GM23338 (cell line): ENCODE measurements around the gene S100A14. TPM values are rescaled to one million over a fixed set of nuclear protein-coding genes. Genes with fewer than 3 reads are reported as not detected.

Source experiments
- ATAC-seq: fragments of 200-7000 bp; cut with Tn5 transposase; 3 replicates; pipeline ENCODE4 v1.9.1; 2020
- DNase-seq: peaks from one replicate; pipeline ENCODE4 v3.0.0-alpha.2; 2015; ENCODE audit warnings: low spot score
- H2AFZ ChIP-seq: fragments of 200-600 bp; sonication (generic); 2 replicates; pipeline ENCODE4 v1.8.0; 2016; ENCODE audit warnings: antibody characterized with exemption, mild to moderate bottlenecking, moderate library complexity
- H3F3A ChIP-seq: fragments of 200-600 bp; sonication (generic); replicated peaks from 2 replicates; pipeline ENCODE4 v1.8.0; 2017; ENCODE audit warnings: antibody characterized with exemption, mixed run types, low read depth
- H3K27ac ChIP-seq: fragments of 200-600 bp; sonication (generic); 2 replicates; pipeline ENCODE4 v1.6.1; 2016; ENCODE audit warnings: low read depth
- H3K27me3 ChIP-seq: fragments of 200-600 bp; sonication (generic); 2 replicates; pipeline ENCODE4 v1.8.0; 2016; ENCODE audit warnings: mild to moderate bottlenecking, mixed run types, moderate library complexity; ENCODE audit not compliant: insufficient read depth
- H3K36me3 ChIP-seq: fragments of 200-600 bp; sonication (generic); 2 replicates; pipeline ENCODE4 v1.8.0; 2016; ENCODE audit warnings: mild to moderate bottlenecking; ENCODE audit not compliant: insufficient read depth
- H3K4me1 ChIP-seq: fragments of 200-600 bp; sonication (generic); 2 replicates; pipeline ENCODE4 v1.8.0; 2016; ENCODE audit warnings: mild to moderate bottlenecking, moderate library complexity; ENCODE audit not compliant: insufficient read depth
- H3K4me2 ChIP-seq: fragments of 200-600 bp; sonication (generic); 2 replicates; pipeline ENCODE4 v1.7.1; 2017; ENCODE audit warnings: mixed run types
- H3K4me3 ChIP-seq: fragments of 200-600 bp; sonication (generic); 2 replicates; pipeline ENCODE4 v1.6.1; 2016; ENCODE audit warnings: mixed run types
- H3K79me2 ChIP-seq: fragments of 200-600 bp; sonication (generic); replicated peaks from 2 replicates; pipeline ENCODE4 v1.8.0; 2017; ENCODE audit warnings: mild to moderate bottlenecking; ENCODE audit not compliant: insufficient read depth
- H3K9me2 ChIP-seq: fragments of 200-600 bp; sonication (generic); 2 replicates; pipeline ENCODE4 v1.8.0; 2017; ENCODE audit not compliant: insufficient read depth
- H4K20me1 ChIP-seq: fragments of 200-600 bp; sonication (generic); replicated peaks from 2 replicates; pipeline ENCODE4 v1.8.0; 2017; ENCODE audit warnings: mild to moderate bottlenecking; ENCODE audit not compliant: insufficient read depth
- H3K27ac Mint-ChIP-seq: 2 replicates; pipeline ENCODE4 v1.8.0; 2020; ENCODE audit warnings: inconsistent platforms, mild to moderate bottlenecking, moderate library complexity, mixed read lengths
- H3K27me3 Mint-ChIP-seq: 3 replicates; pipeline ENCODE4 v1.8.0; 2022; ENCODE audit warnings: low read depth, mild to moderate bottlenecking, moderate library complexity, mixed read lengths, inconsistent platforms; ENCODE audit not compliant: insufficient read depth, poor library complexity
- H3K36me3 Mint-ChIP-seq: 3 replicates; pipeline ENCODE4 v1.8.0; 2021; ENCODE audit warnings: low read depth, mild to moderate bottlenecking, inconsistent platforms, moderate library complexity, mixed read lengths
- H3K4me1 Mint-ChIP-seq: 3 replicates; pipeline ENCODE4 v1.8.0; 2020; ENCODE audit warnings: mild to moderate bottlenecking, inconsistent platforms, mixed read lengths
- H3K4me3 Mint-ChIP-seq: 3 replicates; pipeline ENCODE4 v1.8.0; 2021; ENCODE audit warnings: moderate library complexity, mild to moderate bottlenecking, inconsistent platforms, mixed read lengths
- H3K9me3 Mint-ChIP-seq: 3 replicates; pipeline ENCODE4 v1.8.0; 2020; ENCODE audit warnings: moderate library complexity, mild to moderate bottlenecking, inconsistent platforms, mixed read lengths
- CREB1 ChIP-seq: fragments of 250-450 bp; sonication (Bioruptor Pico); IDR thresholded peaks from 2 replicates; pipeline ENCODE4 v1.5.0; 2020; ENCODE audit warnings: low read depth, mild to moderate bottlenecking, moderate library complexity
- CTCF ChIP-seq, 2 experiments: fragments of 200-600 bp in 1 of 2; sonication (generic) in 1 of 2; conservative IDR thresholded peaks; 2 replicates each; pipeline versions ENCODE4 v1.5.1 to v1.6.1; 2016 to 2017; ENCODE audit warnings: antibody characterized with exemption in 2 of 2, low read depth in 2 of 2, mild to moderate bottlenecking in 2 of 2, moderate library complexity in 1 of 2
- ETS1 ChIP-seq: IDR thresholded peaks from 2 replicates; pipeline ENCODE4 v1.6.1; 2016; ENCODE audit warnings: antibody characterized with exemption
- EZH2 ChIP-seq: fragments of 200-600 bp; sonication (generic); IDR thresholded peaks from one replicate; pipeline ENCODE4 v1.8.0; 2017; ENCODE audit warnings: antibody characterized with exemption, mild to moderate bottlenecking, low read depth; ENCODE audit not compliant: unreplicated experiment
- EZH2phosphoT487 ChIP-seq: fragments of 200-600 bp; sonication (generic); IDR thresholded peaks from one replicate; pipeline ENCODE4 v1.8.1; 2018; ENCODE audit warnings: antibody characterized with exemption; ENCODE audit not compliant: unreplicated experiment
- JUNB ChIP-seq: IDR thresholded peaks from one replicate; pipeline ENCODE4 v1.6.1; 2016; ENCODE audit warnings: antibody characterized with exemption; ENCODE audit not compliant: unreplicated experiment
- NANOG ChIP-seq: IDR thresholded peaks from 2 replicates; pipeline ENCODE4 v1.6.1; 2016; ENCODE audit warnings: antibody characterized with exemption, borderline replicate concordance
- POLR2AphosphoS5 ChIP-seq: IDR thresholded peaks from 2 replicates; pipeline ENCODE4 v1.6.1; 2016; ENCODE audit warnings: antibody characterized with exemption, low read depth
- STAT1 ChIP-seq: IDR thresholded peaks from one replicate; pipeline ENCODE4 v1.6.1; 2016; ENCODE audit warnings: antibody characterized with exemption; ENCODE audit not compliant: unreplicated experiment
- ZNF114 ChIP-seq: fragments of 250-450 bp; sonication (Bioruptor Pico); IDR thresholded peaks from 2 replicates; pipeline ENCODE4 v1.5.0; 2020; ENCODE audit warnings: mild to moderate bottlenecking, moderate library complexity
- ZNF331 ChIP-seq: fragments of 250-450 bp; sonication (Bioruptor Pico); IDR thresholded peaks from 2 replicates; pipeline ENCODE4 v1.5.0; 2020; ENCODE audit warnings: low read depth, mild to moderate bottlenecking, moderate library complexity
- polyA plus RNA-seq: library from polyadenylated mRNA; unstranded; fragments of >200 nt; fragmentation: Nextera tagmentation; extraction: Ambion mirVana; gene quantifications from 2 replicates; pipeline ENCODE4 v1.2.1, GENCODE V29; 2016
- total RNA-seq: library from RNA; depleted of rRNA; stranded (reverse); fragments of >200 nt; shearing (Covaris generic); gene quantifications from 2 replicates; pipeline ENCODE4 v1.2.3, GENCODE V29; 2014
- TF ChIP-seq, protein P1 (sequence below): IDR thresholded peaks from one replicate; pipeline ENCODE4 v1.6.1; 2018; ENCODE audit warnings: antibody characterized with exemption; ENCODE audit not compliant: unreplicated experiment
- TF ChIP-seq, protein P2 (sequence below): fragments of 250-450 bp; sonication (Bioruptor Pico); IDR thresholded peaks from 2 replicates; pipeline ENCODE4 v1.5.0; 2020; ENCODE audit warnings: mild to moderate bottlenecking, moderate library complexity

The S100A14 gene
- total and polyA plus RNA-seq, 2 experiments from 2014 or later: 0.28 to 0.53 TPM

DNA sequence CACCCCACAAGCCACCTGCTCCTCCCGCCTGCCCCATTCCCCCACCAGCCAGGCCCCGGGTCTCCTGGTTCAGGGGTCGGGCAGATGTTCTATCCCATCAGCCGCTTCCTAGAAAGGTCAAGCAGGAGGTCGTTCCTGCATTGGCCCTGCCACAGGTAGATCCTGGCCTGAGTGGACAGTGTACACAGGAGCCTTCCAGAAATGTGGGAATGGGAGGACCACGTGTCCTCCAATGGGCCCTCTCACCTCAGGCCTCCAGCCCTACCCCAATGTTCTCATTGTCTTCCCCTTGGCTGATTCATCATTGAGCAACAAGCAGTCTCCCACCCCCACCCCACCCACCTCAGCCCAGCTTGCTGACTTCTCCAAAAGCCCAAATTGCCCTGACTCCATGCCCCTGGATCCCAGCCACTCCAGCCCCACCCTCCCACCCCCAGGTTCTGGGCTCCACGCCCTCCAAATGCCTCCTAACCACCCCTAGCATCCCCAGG is 5.3 kb downstream of the S100A14 start:
- Mint-ChIP-seq H3K27ac (no peak overlapping the region), H3K36me3 (no peaks in the 10 kb centered on the region; the same call in 2 of the 3 replicates), H3K4me3 (no peak overlapping the region), H3K27me3 (peaks cover 15% of the 10 kb centered on the region), H3K4me1 (peaks cover 51% of the 10 kb centered on the region), H3K9me3 (no peaks in the 10 kb centered on the region)
- no peak overlapping the region for H3K4me3 ChIP-seq
- H3F3A ChIP-seq: no peaks in the 10 kb centered on the region; the same call in 1 of the 2 replicates
- no peak for TF ChIP-seq JUNB
- no peak for TF ChIP-seq EZH2phosphoT487
- TF ChIP-seq, protein P1, sequence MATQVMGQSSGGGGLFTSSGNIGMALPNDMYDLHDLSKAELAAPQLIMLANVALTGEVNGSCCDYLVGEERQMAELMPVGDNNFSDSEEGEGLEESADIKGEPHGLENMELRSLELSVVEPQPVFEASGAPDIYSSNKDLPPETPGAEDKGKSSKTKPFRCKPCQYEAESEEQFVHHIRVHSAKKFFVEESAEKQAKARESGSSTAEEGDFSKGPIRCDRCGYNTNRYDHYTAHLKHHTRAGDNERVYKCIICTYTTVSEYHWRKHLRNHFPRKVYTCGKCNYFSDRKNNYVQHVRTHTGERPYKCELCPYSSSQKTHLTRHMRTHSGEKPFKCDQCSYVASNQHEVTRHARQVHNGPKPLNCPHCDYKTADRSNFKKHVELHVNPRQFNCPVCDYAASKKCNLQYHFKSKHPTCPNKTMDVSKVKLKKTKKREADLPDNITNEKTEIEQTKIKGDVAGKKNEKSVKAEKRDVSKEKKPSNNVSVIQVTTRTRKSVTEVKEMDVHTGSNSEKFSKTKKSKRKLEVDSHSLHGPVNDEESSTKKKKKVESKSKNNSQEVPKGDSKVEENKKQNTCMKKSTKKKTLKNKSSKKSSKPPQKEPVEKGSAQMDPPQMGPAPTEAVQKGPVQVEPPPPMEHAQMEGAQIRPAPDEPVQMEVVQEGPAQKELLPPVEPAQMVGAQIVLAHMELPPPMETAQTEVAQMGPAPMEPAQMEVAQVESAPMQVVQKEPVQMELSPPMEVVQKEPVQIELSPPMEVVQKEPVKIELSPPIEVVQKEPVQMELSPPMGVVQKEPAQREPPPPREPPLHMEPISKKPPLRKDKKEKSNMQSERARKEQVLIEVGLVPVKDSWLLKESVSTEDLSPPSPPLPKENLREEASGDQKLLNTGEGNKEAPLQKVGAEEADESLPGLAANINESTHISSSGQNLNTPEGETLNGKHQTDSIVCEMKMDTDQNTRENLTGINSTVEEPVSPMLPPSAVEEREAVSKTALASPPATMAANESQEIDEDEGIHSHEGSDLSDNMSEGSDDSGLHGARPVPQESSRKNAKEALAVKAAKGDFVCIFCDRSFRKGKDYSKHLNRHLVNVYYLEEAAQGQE: no peak
- TF ChIP-seq POLR2AphosphoS5: no peak
- no peak for TF ChIP-seq ETS1
- TF ChIP-seq EZH2: no peak
- no peak for TF ChIP-seq CTCF (conservative IDR thresholded peaks at IDR 0.05; ENCODE audit: low read depth in 2 of 2)
- no peak for TF ChIP-seq CREB1 (CRISPR knock-in tag)
- no peak for TF ChIP-seq ZNF114 (CRISPR knock-in tag)
- no peak for TF ChIP-seq NANOG
- TF ChIP-seq, protein P2, sequence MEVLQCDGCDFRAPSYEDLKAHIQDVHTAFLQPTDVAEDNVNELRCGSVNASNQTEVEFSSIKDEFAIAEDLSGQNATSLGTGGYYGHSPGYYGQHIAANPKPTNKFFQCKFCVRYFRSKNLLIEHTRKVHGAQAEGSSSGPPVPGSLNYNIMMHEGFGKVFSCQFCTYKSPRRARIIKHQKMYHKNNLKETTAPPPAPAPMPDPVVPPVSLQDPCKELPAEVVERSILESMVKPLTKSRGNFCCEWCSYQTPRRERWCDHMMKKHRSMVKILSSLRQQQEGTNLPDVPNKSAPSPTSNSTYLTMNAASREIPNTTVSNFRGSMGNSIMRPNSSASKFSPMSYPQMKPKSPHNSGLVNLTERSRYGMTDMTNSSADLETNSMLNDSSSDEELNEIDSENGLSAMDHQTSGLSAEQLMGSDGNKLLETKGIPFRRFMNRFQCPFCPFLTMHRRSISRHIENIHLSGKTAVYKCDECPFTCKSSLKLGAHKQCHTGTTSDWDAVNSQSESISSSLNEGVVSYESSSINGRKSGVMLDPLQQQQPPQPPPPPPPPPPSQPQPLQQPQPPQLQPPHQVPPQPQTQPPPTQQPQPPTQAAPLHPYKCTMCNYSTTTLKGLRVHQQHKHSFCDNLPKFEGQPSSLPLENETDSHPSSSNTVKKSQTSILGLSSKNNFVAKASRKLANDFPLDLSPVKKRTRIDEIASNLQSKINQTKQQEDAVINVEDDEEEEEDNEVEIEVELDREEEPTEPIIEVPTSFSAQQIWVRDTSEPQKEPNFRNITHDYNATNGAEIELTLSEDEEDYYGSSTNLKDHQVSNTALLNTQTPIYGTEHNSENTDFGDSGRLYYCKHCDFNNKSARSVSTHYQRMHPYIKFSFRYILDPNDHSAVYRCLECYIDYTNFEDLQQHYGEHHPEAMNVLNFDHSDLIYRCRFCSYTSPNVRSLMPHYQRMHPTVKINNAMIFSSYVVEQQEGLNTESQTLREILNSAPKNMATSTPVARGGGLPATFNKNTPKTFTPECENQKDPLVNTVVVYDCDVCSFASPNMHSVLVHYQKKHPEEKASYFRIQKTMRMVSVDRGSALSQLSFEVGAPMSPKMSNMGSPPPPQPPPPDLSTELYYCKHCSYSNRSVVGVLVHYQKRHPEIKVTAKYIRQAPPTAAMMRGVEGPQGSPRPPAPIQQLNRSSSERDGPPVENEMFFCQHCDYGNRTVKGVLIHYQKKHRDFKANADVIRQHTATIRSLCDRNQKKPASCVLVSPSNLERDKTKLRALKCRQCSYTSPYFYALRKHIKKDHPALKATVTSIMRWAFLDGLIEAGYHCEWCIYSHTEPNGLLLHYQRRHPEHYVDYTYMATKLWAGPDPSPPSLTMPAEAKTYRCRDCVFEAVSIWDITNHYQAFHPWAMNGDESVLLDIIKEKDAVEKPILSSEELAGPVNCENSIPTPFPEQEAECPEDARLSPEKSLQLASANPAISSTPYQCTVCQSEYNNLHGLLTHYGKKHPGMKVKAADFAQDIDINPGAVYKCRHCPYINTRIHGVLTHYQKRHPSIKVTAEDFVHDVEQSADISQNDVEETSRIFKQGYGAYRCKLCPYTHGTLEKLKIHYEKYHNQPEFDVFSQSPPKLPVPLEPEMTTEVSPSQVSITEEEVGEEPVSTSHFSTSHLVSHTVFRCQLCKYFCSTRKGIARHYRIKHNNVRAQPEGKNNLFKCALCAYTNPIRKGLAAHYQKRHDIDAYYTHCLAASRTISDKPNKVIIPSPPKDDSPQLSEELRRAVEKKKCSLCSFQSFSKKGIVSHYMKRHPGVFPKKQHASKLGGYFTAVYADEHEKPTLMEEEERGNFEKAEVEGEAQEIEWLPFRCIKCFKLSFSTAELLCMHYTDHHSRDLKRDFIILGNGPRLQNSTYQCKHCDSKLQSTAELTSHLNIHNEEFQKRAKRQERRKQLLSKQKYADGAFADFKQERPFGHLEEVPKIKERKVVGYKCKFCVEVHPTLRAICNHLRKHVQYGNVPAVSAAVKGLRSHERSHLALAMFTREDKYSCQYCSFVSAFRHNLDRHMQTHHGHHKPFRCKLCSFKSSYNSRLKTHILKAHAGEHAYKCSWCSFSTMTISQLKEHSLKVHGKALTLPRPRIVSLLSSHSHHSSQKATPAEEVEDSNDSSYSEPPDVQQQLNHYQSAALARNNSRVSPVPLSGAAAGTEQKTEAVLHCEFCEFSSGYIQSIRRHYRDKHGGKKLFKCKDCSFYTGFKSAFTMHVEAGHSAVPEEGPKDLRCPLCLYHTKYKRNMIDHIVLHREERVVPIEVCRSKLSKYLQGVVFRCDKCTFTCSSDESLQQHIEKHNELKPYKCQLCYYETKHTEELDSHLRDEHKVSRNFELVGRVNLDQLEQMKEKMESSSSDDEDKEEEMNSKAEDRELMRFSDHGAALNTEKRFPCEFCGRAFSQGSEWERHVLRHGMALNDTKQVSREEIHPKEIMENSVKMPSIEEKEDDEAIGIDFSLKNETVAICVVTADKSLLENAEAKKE: no peak
- no peak for TF ChIP-seq ZNF331 (CRISPR knock-in tag)
- no peak for TF ChIP-seq STAT1
- no peaks in the 10 kb centered on the region for H3K79me2 ChIP-seq
- H4K20me1 ChIP-seq: no peaks in the 10 kb centered on the region
- no peaks in the 10 kb centered on the region for H3K36me3 ChIP-seq
- no peaks in the 10 kb centered on the region for H3K27me3 ChIP-seq
- no peaks in the 10 kb centered on the region for H3K9me2 ChIP-seq
- no peak for DNase-seq
- H3K4me1 ChIP-seq: peaks cover 38% of the 10 kb centered on the region
- ATAC-seq: no peak
- no peak overlapping the region for H3K27ac ChIP-seq
- H3K4me2 ChIP-seq: no peak overlapping the region
- no peak overlapping the region for H2AFZ ChIP-seq
